Lung (tissue), 12 donors: ENCODE data around the gene TDRD12. TPM values are rescaled to one million over a fixed set of nuclear protein-coding genes. Genes with fewer than 3 reads are reported as not detected.

Experiments used
- ATAC-seq: fragments of 200-7000 bp; cut with Tn5 transposase; one replicate; pipeline ENCODE4 v1.9.1; 2020; ENCODE audit warnings: moderate number of reproducible peaks; ENCODE audit not compliant: insufficient read depth, low FRiP score
- DNase-seq, 3 donors: peaks; one replicate each; pipeline ENCODE4 v3.0.0-alpha.2; 2013 to 2017
- H3K27ac ChIP-seq, 2 donors: one replicate each; pipeline ENCODE4 v1.5.1; 2013; ENCODE audit warnings: mild to moderate bottlenecking in 2 of 2, moderate library complexity in 2 of 2, control low read depth in 1 of 2, inconsistent platforms in 1 of 2, low read depth in 1 of 2, low read length in 1 of 2
- H3K27me3 ChIP-seq, 3 donors: one replicate each; pipeline ENCODE4 v1.5.1; 2013; ENCODE audit warnings: low read length in 2 of 3; ENCODE audit not compliant: control insufficient read depth in 3 of 3, insufficient read depth in 3 of 3
- H3K36me3 ChIP-seq, 4 donors: one replicate each; pipeline ENCODE4 v1.5.1; 2013; ENCODE audit warnings: low read length in 4 of 4, mild to moderate bottlenecking in 1 of 4, moderate library complexity in 1 of 4; ENCODE audit not compliant: control insufficient read depth in 4 of 4, insufficient read depth in 4 of 4
- H3K4me1 ChIP-seq, 5 donors: one replicate each; pipeline ENCODE4 v1.5.1; 2013; ENCODE audit warnings: low read length in 5 of 5, mild to moderate bottlenecking in 2 of 5, moderate library complexity in 1 of 5; ENCODE audit not compliant: control insufficient read depth in 5 of 5, insufficient read depth in 5 of 5
- H3K4me3 ChIP-seq: one replicate; pipeline ENCODE4 v1.5.1; 2013; ENCODE audit warnings: mild to moderate bottlenecking, control low read depth, moderate library complexity
- H3K9ac ChIP-seq, 2 donors: one replicate each; pipeline ENCODE4 v1.5.1; 2013; ENCODE audit warnings: low read length in 2 of 2, control low read depth in 1 of 2; ENCODE audit not compliant: insufficient read depth in 1 of 2
- H3K9me3 ChIP-seq, 4 donors: one replicate each; pipeline ENCODE4 v1.5.1; 2013; ENCODE audit warnings: low read length in 3 of 4, mild to moderate bottlenecking in 1 of 4, moderate library complexity in 1 of 4; ENCODE audit not compliant: control insufficient read depth in 4 of 4, insufficient read depth in 3 of 4
- WGBS, 2 donors: extraction: QIAGEN DNeasy Blood & Tissue Kit; methylation state at CpG; one replicate each; pipeline ENCODE4 v1.1.7; 2013; 5-methylcytosine and 5-hydroxymethylcytosine counted together
- polyA plus RNA-seq, 2 donors: library from polyadenylated mRNA; stranded (reverse); fragments of 200-250 nt; gene quantifications; one replicate each; pipeline ENCODE4 v1.2.1, GENCODE V29; 2013
- total RNA-seq, 2 donors: library from RNA; depleted of rRNA in 1 of 2; stranded (reverse); fragments of >200 nt in 1 of 2; gene quantifications; one replicate each; pipeline ENCODE4 v1.2.1, GENCODE V29; 2014 to 2021
- TF ChIP-seq, protein P1 (sequence below): IDR thresholded peaks from 2 replicates; pipeline ENCODE4 v1.5.1; 2012; ENCODE audit warnings: mild to moderate bottlenecking; ENCODE audit errors: control extremely low read depth, extremely low read depth
- donor health status: control.
- donor health status: control.
- donor health status: Bipolar disorder and iron deficiency.
- donor health status: healthy.
- donor health status: DM: yes; HTN: yes; CAD: no.

The TDRD12 gene
- total and polyA plus RNA-seq, 4 donors: 0.08 to 0.14 (median 0.10) TPM

DNA sequence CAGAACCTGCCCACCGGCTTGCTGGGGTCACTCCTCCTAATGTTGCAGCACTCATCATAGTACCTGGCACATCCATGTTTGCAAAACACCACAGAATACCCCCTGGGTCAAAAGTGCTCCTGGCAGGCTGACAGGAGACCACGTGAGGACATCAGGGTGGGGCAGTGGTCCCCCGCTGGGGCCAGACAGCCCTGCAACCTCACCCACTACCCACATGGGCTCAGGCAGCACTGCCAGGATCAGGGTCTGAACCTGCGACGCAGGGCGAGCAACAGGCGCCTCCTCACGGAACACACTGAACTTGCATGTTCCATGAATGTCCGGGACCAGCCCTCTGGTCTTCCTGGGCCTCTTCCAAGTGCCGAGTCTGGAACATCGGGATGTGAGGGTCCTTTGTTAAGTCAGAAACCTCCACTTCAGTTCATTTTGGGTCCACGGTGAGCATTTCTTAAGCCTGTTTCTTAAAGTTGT lies 151.4 kb downstream of the TDRD12 start:
- Histone ChIP-seq H3K9me3 (no peaks in the 10 kb centered on the region), H3K9ac (no peak overlapping the region), H3K36me3 (no peaks in the 10 kb centered on the region), H3K27me3 (no peaks in the 10 kb centered on the region), H3K4me1 (no peaks in the 10 kb centered on the region), H3K4me3 (no peak overlapping the region), H3K27ac (no peak overlapping the region)
- TF ChIP-seq, protein P1, sequence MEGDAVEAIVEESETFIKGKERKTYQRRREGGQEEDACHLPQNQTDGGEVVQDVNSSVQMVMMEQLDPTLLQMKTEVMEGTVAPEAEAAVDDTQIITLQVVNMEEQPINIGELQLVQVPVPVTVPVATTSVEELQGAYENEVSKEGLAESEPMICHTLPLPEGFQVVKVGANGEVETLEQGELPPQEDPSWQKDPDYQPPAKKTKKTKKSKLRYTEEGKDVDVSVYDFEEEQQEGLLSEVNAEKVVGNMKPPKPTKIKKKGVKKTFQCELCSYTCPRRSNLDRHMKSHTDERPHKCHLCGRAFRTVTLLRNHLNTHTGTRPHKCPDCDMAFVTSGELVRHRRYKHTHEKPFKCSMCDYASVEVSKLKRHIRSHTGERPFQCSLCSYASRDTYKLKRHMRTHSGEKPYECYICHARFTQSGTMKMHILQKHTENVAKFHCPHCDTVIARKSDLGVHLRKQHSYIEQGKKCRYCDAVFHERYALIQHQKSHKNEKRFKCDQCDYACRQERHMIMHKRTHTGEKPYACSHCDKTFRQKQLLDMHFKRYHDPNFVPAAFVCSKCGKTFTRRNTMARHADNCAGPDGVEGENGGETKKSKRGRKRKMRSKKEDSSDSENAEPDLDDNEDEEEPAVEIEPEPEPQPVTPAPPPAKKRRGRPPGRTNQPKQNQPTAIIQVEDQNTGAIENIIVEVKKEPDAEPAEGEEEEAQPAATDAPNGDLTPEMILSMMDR: no peak
- ATAC-seq: no peak
- peak in 1 of 3 donors; percentile 4 for DNase-seq
- WGBS, 2 donors: 69 to 73% methylated on average over 12 of the region's 12 CpGs

- Histone ChIP-seq H3K27ac (no peak overlapping the region), H3K9ac (no peak overlapping the region), H3K36me3 (no peaks in the 10 kb centered on the region), H3K4me3 (no peak overlapping the region), H3K27me3 (no peaks in the 10 kb centered on the region), H3K9me3 (no peaks in the 10 kb centered on the region), H3K4me1 (no peaks in the 10 kb centered on the region)
- TF ChIP-seq, protein P1: no peak
- DNase-seq (no peak), ATAC-seq (no peak)
- WGBS, 2 donors: 91 to 93% methylated on average over 3 of the region's 3 CpGs
Observed at GRCh38 chr19:32872391-32872790, 152.8 kb downstream of the TDRD12 start.

GRCh38 chr19:32873247-32873959 lies 153.8 kb downstream of the TDRD12 start:
- no peak for DNase-seq
- 83 to 88% methylated on average over 18 of the region's 18 CpGs for WGBS, 2 donors

More at GRCh38 chr19:32873247-32873959, 153.8 kb downstream of the TDRD12 start:
- Histone ChIP-seq H3K4me3 (no peak overlapping the region), H3K9ac (no peak overlapping the region), H3K4me1 (no peaks in the 10 kb centered on the region), H3K9me3 (no peaks in the 10 kb centered on the region), H3K27ac (no peak overlapping the region), H3K36me3 (peaks cover 0 to 3% (median under 1%) of the 10 kb centered on the region in 4 donors), H3K27me3 (no peaks in the 10 kb centered on the region)
- TF ChIP-seq, protein P1: no peak
- no peak for ATAC-seq
